ENCODE measurements around the gene COL9A2.

The COL9A2 gene

GRCh38 chr1:40316595-40317393 is at the start of gene COL9A2:
COL9A2 (minus strand) TSS chr1:40317286; CDS start chr1:40317197, 89 bp downstream.
- DNase-seq (ENCODE audit: low read depth), result peak; percentile 57
- TF ChIP-seq CTCF (IDR thresholded peaks at IDR 0.05; ENCODE audit: insufficient read depth, low read depth, low read length, missing control alignments), result no peak
- peak within 1 kb of the TSS; percentile 44 for H3K4me3 ChIP-seq (ENCODE audit: low read depth, low read length)

- H3K4me3 ChIP-seq (ENCODE audit: low read depth, low read length), result no peak overlapping the region
- DNase-seq (ENCODE audit: low read depth), result peak; percentile 78
- TF ChIP-seq CTCF (IDR thresholded peaks at IDR 0.05; ENCODE audit: insufficient read depth, low read depth, low read length, missing control alignments), result peak; percentile 20
These were observed 46.6 kb upstream of the COL9A2 start for GRCh38 chr1:40363721-40364120.

- no peak overlapping the region for H3K4me3 ChIP-seq (ENCODE audit: low read depth, low read length)
- TF ChIP-seq CTCF (IDR thresholded peaks at IDR 0.05; ENCODE audit: insufficient read depth, low read depth, low read length, missing control alignments), result no peak
- DNase-seq (ENCODE audit: low read depth), result no peak
These were observed 45.6 kb upstream of the COL9A2 start for GRCh38 chr1:40362699-40363098.

GRCh38 chr1:40362199-40362598 is 45.1 kb upstream of the COL9A2 start:
- TF ChIP-seq CTCF (IDR thresholded peaks at IDR 0.05; ENCODE audit: insufficient read depth, low read depth, low read length, missing control alignments), result no peak
- H3K4me3 ChIP-seq (ENCODE audit: low read depth, low read length), result no peak overlapping the region
- DNase-seq (ENCODE audit: low read depth), result no peak

- DNase-seq (ENCODE audit: low read depth), result no peak
- H3K4me3 ChIP-seq (ENCODE audit: low read depth, low read length), result no peak overlapping the region
- no peak for TF ChIP-seq CTCF (IDR thresholded peaks at IDR 0.05; ENCODE audit: insufficient read depth, low read depth, low read length, missing control alignments)
These were observed 44.6 kb upstream of the COL9A2 start for GRCh38 chr1:40361637-40362036.

- no peak for DNase-seq (ENCODE audit: low read depth)
- no peak for TF ChIP-seq CTCF (IDR thresholded peaks at IDR 0.05; ENCODE audit: insufficient read depth, low read depth, low read length, missing control alignments)
- no peak overlapping the region for H3K4me3 ChIP-seq (ENCODE audit: low read depth, low read length)
These were observed 44.1 kb upstream of the COL9A2 start for GRCh38 chr1:40361201-40361600.

- DNase-seq (ENCODE audit: low read depth), result no peak
- no peak for TF ChIP-seq CTCF (IDR thresholded peaks at IDR 0.05; ENCODE audit: insufficient read depth, low read depth, low read length, missing control alignments)
- no peak overlapping the region for H3K4me3 ChIP-seq (ENCODE audit: low read depth, low read length)
These were observed 43.5 kb upstream of the COL9A2 start for GRCh38 chr1:40360631-40361030.

Measured in GM12865 (cell line).